ENCODE measurements around the gene ACSF3. TPM values are rescaled to one million over a fixed set of nuclear protein-coding genes. Genes with fewer than 3 reads are reported as not detected.

Gene ACSF3
- total RNA-seq, 1 experiment from 2014 or later = 74.5 TPM

- no peak for TF ChIP-seq MAX (IDR thresholded peaks at IDR 0.05)
Measured at GRCh38 chr16:89175280-89176146, 81.9 kb downstream of the ACSF3 start (continued).

GRCh38 chr16:89176147-89176690 is 82.6 kb downstream of the ACSF3 start:
- no peak overlapping the region for H3K27ac ChIP-seq (ENCODE audit: low read depth, low read length)
- no peaks in the 10 kb centered on the region for H3K9me3 ChIP-seq (ENCODE audit: control insufficient read depth in 1 of 2, insufficient read depth in 1 of 2, low read depth in 1 of 2, low read length in 2 of 2)
- ChIA-PET CTCF (interaction anchor here (1.0 to 1.3 kb wide), 2 partner anchors 17 to 40 kb away, joined by 3 read pairs; no protein-coding TSS in a partner anchor), RAD21 (ENCODE audit: low non-redundant PET in 1 of 2, low total read pairs in 2 of 2, uncharacterized antibody in 2 of 2, unreplicated experiment in 2 of 2) (no interaction called here), POLR2A (no interaction called here)
- no peak for DNase-seq (ENCODE audit: low read depth, low spot score)
- H3K4me2 ChIP-seq (ENCODE audit: low read length) = no peak overlapping the region
- ATAC-seq = no peak
- peaks cover 6 to 11% of the 10 kb centered on the region in 2 experiments for H3K4me1 ChIP-seq (ENCODE audit: control insufficient read depth in 1 of 2, insufficient read depth in 2 of 2, low read length in 2 of 2)
- H3K9me2 ChIP-seq (ENCODE audit: insufficient read depth) = no peaks in the 10 kb centered on the region
- H3K9ac ChIP-seq (ENCODE audit: low read length) = no peak overlapping the region
- intact Hi-C loops (cut with micrococcal nuclease) = no loop called here
- TF ChIP-seq EZH2 (IDR thresholded peaks at IDR 0.05) (no peak), YY1 (IDR thresholded peaks at IDR 0.05; ENCODE audit: extremely low read depth, insufficient replicate concordance, low read depth, low read length) (no peak), EGR1 (IDR thresholded peaks at IDR 0.05; ENCODE audit: low read depth) (no peak), ZFX (IDR thresholded peaks at IDR 0.05) (no peak), ZNF274 (IDR thresholded peaks at IDR 0.05; ENCODE audit: low read depth, low read length) (no peak), EZH2phosphoT487 (IDR thresholded peaks at IDR 0.05; ENCODE audit: borderline replicate concordance) (no peak), REST (IDR thresholded peaks at IDR 0.05; ENCODE audit: low read depth) (no peak), CEBPB (IDR thresholded peaks at IDR 0.05; ENCODE audit: low read depth) (no peak), SRF (IDR thresholded peaks at IDR 0.05; ENCODE audit: low read depth) (no peak), FOSL1 (IDR thresholded peaks at IDR 0.05; ENCODE audit: low read depth) (no peak), SP1 (IDR thresholded peaks at IDR 0.05; ENCODE audit: low read depth) (no peak), POLR2AphosphoS5 (IDR thresholded peaks at IDR 0.05; ENCODE audit: low read depth, low read length) (no peak), POLR2A (IDR thresholded peaks at IDR 0.05; ENCODE audit: borderline replicate concordance, extremely low read depth, insufficient read depth, insufficient read length) (no peak), MAX (IDR thresholded peaks at IDR 0.05) (no peak)
- TF ChIP-seq, protein P1, sequence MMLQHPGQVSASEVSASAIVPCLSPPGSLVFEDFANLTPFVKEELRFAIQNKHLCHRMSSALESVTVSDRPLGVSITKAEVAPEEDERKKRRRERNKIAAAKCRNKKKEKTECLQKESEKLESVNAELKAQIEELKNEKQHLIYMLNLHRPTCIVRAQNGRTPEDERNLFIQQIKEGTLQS (IDR thresholded peaks at IDR 0.05) = no peak
- H3K27me3 ChIP-seq (ENCODE audit: insufficient read depth, low read length) = no peaks in the 10 kb centered on the region
- no peaks in the 10 kb centered on the region for H3K36me3 ChIP-seq (ENCODE audit: control insufficient read depth in 1 of 2, insufficient read depth in 2 of 2, low read length in 2 of 2)
- no peak overlapping the region for H3K4me3 ChIP-seq (replicated peaks in 1 of 2; ENCODE audit: low read depth in 1 of 2, low read length in 2 of 2)
- no peak overlapping the region for H2AFZ ChIP-seq (ENCODE audit: low read depth, low read length, poor library complexity, severe bottlenecking)
- no peaks in the 10 kb centered on the region for H4K20me1 ChIP-seq (ENCODE audit: insufficient read depth)
- H3K79me2 ChIP-seq (ENCODE audit: insufficient read depth, low read length) = no peaks in the 10 kb centered on the region
- BruUV-seq (replicated peaks) = no TSS peak
